ENCODE results near the gene RFNG. TPM values are rescaled to one million over a fixed set of nuclear protein-coding genes. Genes with fewer than 3 reads are reported as not detected.
A peak's percentile ranks its signal among the peaks of the same experiment; 100 is the strongest.

The RFNG gene
- total RNA-seq, 4 donors from 2014 or later: 33.2 to 92.0 (median 48.8) TPM

- WGBS, 2 donors (ENCODE audit: low coverage in 1 of 2): 78% methylated on average over 11 of the region's 20 CpGs; no CpG with 5 or more reads in 1 of the 2 donors
- Histone ChIP-seq H3K4me3 (peak overlapping the region in 1 of 4 donors; percentile 82), H3K4me1 (peaks cover 13 to 24% (median 23%) of the 10 kb centered on the region in 4 donors), H3K9me3 (no peaks in the 10 kb centered on the region), H3K36me3 (no peaks in the 10 kb centered on the region), H3K27ac (peak overlapping the region in 3 of 4 donors; percentile 84 to 91 (median 90)), H3K27me3 (no peaks in the 10 kb centered on the region)
- in situ Hi-C loops (cut with MboI; ENCODE audit: low pct_ligation_motif_present in 1 of 4, low pct_unique_long_range_greater_than_20kb in 1 of 4, low sequenced_read_pairs in 3 of 4): no loop called here
- DNase-seq: no peak
- no peak for TF ChIP-seq POLR2A (IDR thresholded peaks at IDR 0.05)
- intact Hi-C loops (cut with DNase I; ENCODE audit: low total_unique reads): no loop called here
These were observed 12.1 kb upstream of the RFNG start for GRCh38 chr17:82063424-82064415.

GRCh38 chr17:82062984-82063368 is 11.4 kb upstream of the RFNG start:
- no peaks in the 10 kb centered on the region for H3K9me3 ChIP-seq
- in situ Hi-C loops (cut with MboI; ENCODE audit: low pct_ligation_motif_present in 1 of 4, low pct_unique_long_range_greater_than_20kb in 1 of 4, low sequenced_read_pairs in 3 of 4): no loop called here
- no peak overlapping the region for H3K27ac ChIP-seq
- no peaks in the 10 kb centered on the region for H3K27me3 ChIP-seq
- H3K4me1 ChIP-seq: peaks cover 13 to 24% (median 23%) of the 10 kb centered on the region in 4 donors
- TF ChIP-seq CTCF (IDR thresholded peaks at IDR 0.05) (no peak), EP300 (IDR thresholded peaks at IDR 0.05; ENCODE audit: low read depth) (no peak), POLR2A (IDR thresholded peaks at IDR 0.05) (no peak), POLR2AphosphoS5 (IDR thresholded peaks at IDR 0.05) (no peak)
- peaks cover 0 to 5% (median 1%) of the 10 kb centered on the region in 4 donors for H3K36me3 ChIP-seq
- intact Hi-C loops (cut with DNase I; ENCODE audit: low total_unique reads): no loop called here
- H3K4me3 ChIP-seq: no peak overlapping the region
- DNase-seq: no peak
- 97% methylated on average over 9 of the region's 9 CpGs; no CpG with 5 or more reads in 1 of the 2 donors for WGBS, 2 donors (ENCODE audit: low coverage in 1 of 2)

- no peak overlapping the region for H3K4me3 ChIP-seq
- WGBS, 2 donors (ENCODE audit: low coverage in 1 of 2): 85% methylated on average over 18 of the region's 24 CpGs; no CpG with 5 or more reads in 1 of the 2 donors
- H3K9me3 ChIP-seq: no peaks in the 10 kb centered on the region
- DNase-seq: no peak
- no peaks in the 10 kb centered on the region for H3K27me3 ChIP-seq
- H3K27ac ChIP-seq: no peak overlapping the region
- in situ Hi-C loops (cut with MboI; ENCODE audit: low pct_ligation_motif_present in 1 of 4, low pct_unique_long_range_greater_than_20kb in 1 of 4, low sequenced_read_pairs in 3 of 4) (no loop called here), intact Hi-C loops (cut with DNase I; ENCODE audit: low total_unique reads) (no loop called here)
- H3K4me1 ChIP-seq: peaks cover 13 to 24% (median 23%) of the 10 kb centered on the region in 4 donors
- peaks cover 0 to 7% (median 2%) of the 10 kb centered on the region in 4 donors for H3K36me3 ChIP-seq
- TF ChIP-seq EP300 (IDR thresholded peaks at IDR 0.05; ENCODE audit: low read depth) (no peak), POLR2A (IDR thresholded peaks at IDR 0.05) (no peak), CTCF (IDR thresholded peaks at IDR 0.05) (no peak), POLR2AphosphoS5 (IDR thresholded peaks at IDR 0.05) (no peak)
These were observed 10.7 kb upstream of the RFNG start for GRCh38 chr17:82062076-82062983.

- H3K36me3 ChIP-seq: peaks cover 0 to 7% (median 2%) of the 10 kb centered on the region in 4 donors
- 91% methylated on average over 19 of the region's 34 CpGs; no CpG with 5 or more reads in 1 of the 2 donors for WGBS, 2 donors (ENCODE audit: low coverage in 1 of 2)
- DNase-seq: no peak
These were observed 9.7 kb upstream of the RFNG start for GRCh38 chr17:82061047-82061925.

More at GRCh38 chr17:82061047-82061925, 9.7 kb upstream of the RFNG start:
- TF ChIP-seq EP300 (IDR thresholded peaks at IDR 0.05; ENCODE audit: low read depth): no peak
- no peak for TF ChIP-seq CTCF (IDR thresholded peaks at IDR 0.05)
- no peak for TF ChIP-seq POLR2A (IDR thresholded peaks at IDR 0.05)
- TF ChIP-seq POLR2AphosphoS5 (IDR thresholded peaks at IDR 0.05): no peak
- intact Hi-C loops (cut with DNase I; ENCODE audit: low total_unique reads): no loop called here
- in situ Hi-C loops (cut with MboI; ENCODE audit: low pct_ligation_motif_present in 1 of 4, low pct_unique_long_range_greater_than_20kb in 1 of 4, low sequenced_read_pairs in 3 of 4): no loop called here
- no peaks in the 10 kb centered on the region for H3K9me3 ChIP-seq
- peaks cover 10 to 24% (median 21%) of the 10 kb centered on the region in 4 donors for H3K4me1 ChIP-seq
- no peak overlapping the region for H3K4me3 ChIP-seq
- H3K27ac ChIP-seq: no peak overlapping the region
- no peaks in the 10 kb centered on the region for H3K27me3 ChIP-seq

All from transverse colon (tissue), 4 donors.